ENCODE data around the gene HIPK2. TPM values are rescaled to one million over a fixed set of nuclear protein-coding genes. Genes with fewer than 3 reads are reported as not detected.

HIPK2 gene
- total RNA-seq, 1 donor from 2014 or later, result 72.3 TPM

DNA sequence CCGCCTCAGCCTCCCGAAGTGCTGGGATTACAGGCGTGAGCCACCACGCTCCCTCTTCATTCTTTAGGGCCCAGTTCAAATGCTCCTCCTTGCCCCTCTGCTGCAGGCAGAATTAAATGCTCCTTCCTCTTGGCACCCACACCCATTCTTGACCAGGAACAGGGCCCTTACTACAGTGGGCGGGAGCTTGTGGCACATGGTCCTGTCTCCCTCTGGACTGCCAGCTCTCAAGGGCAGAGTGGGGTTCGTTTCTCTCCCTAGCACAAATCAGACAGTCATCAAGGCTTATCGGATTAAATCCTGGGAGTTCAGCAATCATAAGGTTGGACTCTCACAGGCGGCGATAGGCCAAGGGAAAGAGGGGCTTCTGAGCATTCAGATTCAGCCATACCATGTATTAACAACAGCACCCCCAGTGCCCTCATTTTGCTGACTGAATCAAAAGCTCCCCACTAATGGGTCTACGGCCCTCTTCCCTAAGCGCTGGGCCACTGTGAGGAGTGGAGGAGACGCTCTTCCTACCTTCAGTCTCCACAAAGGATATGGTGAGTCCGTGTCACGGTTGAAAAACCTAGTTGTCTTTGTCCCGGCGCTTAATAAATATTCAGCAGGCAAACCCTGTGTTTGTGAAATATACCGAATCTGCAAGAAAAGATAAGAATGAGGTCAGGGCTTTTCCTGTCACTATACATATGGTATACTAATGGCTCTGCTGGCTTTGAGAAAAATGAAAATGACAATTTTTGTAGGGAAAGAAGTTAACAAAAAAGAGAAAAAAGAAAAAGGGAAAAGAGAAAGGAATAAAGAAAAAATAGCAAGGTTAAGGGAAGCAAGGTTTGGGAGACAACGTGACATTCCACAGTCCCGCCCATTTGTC is 146.9 kb downstream of the HIPK2 start:
- Mint-ChIP-seq H3K4me3 (ENCODE audit: unreplicated experiment) (no peak overlapping the region), H3K4me1 (ENCODE audit: low read depth) (peaks cover 2% of the 10 kb centered on the region), H3K27ac (ENCODE audit: unreplicated experiment) (no peak overlapping the region), H3K27me3 (ENCODE audit: low read depth) (no peaks in the 10 kb centered on the region), H3K9me3 (ENCODE audit: low read depth) (no peaks in the 10 kb centered on the region), H3K36me3 (ENCODE audit: low read depth) (peaks cover 34% of the 10 kb centered on the region)
- TF ChIP-seq, protein P1, sequence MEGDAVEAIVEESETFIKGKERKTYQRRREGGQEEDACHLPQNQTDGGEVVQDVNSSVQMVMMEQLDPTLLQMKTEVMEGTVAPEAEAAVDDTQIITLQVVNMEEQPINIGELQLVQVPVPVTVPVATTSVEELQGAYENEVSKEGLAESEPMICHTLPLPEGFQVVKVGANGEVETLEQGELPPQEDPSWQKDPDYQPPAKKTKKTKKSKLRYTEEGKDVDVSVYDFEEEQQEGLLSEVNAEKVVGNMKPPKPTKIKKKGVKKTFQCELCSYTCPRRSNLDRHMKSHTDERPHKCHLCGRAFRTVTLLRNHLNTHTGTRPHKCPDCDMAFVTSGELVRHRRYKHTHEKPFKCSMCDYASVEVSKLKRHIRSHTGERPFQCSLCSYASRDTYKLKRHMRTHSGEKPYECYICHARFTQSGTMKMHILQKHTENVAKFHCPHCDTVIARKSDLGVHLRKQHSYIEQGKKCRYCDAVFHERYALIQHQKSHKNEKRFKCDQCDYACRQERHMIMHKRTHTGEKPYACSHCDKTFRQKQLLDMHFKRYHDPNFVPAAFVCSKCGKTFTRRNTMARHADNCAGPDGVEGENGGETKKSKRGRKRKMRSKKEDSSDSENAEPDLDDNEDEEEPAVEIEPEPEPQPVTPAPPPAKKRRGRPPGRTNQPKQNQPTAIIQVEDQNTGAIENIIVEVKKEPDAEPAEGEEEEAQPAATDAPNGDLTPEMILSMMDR (IDR thresholded peaks at IDR 0.05), result no peak
- no peak for DNase-seq (ENCODE audit: low spot score)

DNA sequence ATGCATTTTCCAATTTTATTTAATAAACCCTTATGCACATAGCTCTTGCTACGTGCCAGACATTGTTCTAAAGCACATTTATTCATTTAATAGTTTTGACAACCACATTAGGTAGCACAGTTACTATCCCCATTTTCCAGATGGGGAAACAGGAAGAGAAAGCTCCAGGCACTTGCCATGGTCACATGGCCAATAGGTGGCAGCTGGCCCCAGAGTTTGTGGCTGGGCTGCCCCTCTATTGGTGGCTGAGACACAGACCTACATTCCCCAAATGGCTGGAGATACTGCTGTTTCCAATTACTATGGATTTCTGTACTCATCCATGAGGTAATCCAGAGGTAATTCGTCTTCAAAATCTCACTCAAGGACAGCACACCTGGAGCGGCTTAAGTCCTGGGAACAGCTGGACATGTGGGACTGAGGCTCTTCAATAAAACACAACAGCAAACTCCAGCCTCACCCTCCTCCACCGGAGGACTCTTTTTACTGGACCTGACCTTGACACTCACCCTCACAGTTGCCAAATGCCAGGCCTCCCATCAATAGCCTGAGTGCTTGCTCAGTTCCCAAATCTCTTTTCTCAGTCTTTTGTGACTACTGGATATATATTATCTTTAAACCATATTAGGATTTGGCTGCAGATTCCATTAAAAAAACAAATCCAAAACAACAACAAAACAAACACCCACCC is 148.3 kb downstream of the HIPK2 start:
- no peak for DNase-seq (ENCODE audit: low spot score)
- Mint-ChIP-seq H3K27ac (ENCODE audit: unreplicated experiment) (peak overlapping the region; percentile 22), H3K27me3 (ENCODE audit: low read depth) (no peaks in the 10 kb centered on the region), H3K4me1 (ENCODE audit: low read depth) (peaks cover 9% of the 10 kb centered on the region), H3K9me3 (ENCODE audit: low read depth) (no peaks in the 10 kb centered on the region), H3K4me3 (ENCODE audit: unreplicated experiment) (no peak overlapping the region), H3K36me3 (ENCODE audit: low read depth) (peaks cover 45% of the 10 kb centered on the region)
- TF ChIP-seq, protein P1 (IDR thresholded peaks at IDR 0.05), result peak; percentile 31

DNA sequence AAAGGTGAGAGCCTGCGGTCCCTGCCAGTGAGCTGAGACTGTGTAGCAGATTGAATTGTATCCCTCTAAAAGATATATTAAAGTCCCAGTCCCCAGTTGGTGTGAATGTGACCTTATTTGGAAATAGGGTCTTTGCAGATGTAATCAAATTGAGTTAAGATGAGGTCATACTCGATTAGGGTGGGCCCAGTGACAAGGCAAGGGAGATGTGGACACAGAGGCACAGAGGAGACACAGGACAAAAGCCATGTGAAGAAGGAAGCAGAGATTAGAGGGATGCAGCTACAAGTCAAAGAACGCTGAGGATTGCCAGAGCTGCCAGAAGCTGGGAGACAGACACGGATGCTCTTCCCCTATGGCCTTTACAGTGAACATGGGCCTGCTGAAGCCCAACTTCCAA is 150.0 kb downstream of the HIPK2 start:
- H3K9me3 Mint-ChIP-seq (ENCODE audit: low read depth), result no peaks in the 10 kb centered on the region
- H3K27me3 Mint-ChIP-seq (ENCODE audit: low read depth), result no peaks in the 10 kb centered on the region
- TF ChIP-seq, protein P1 (IDR thresholded peaks at IDR 0.05), result no peak
- peaks cover 12% of the 10 kb centered on the region for H3K4me1 Mint-ChIP-seq (ENCODE audit: low read depth)
- H3K27ac Mint-ChIP-seq (ENCODE audit: unreplicated experiment), result no peak overlapping the region
- no peak for DNase-seq (ENCODE audit: low spot score)
- H3K4me3 Mint-ChIP-seq (ENCODE audit: unreplicated experiment), result no peak overlapping the region
- H3K36me3 Mint-ChIP-seq (ENCODE audit: low read depth), result peaks cover 49% of the 10 kb centered on the region

DNA sequence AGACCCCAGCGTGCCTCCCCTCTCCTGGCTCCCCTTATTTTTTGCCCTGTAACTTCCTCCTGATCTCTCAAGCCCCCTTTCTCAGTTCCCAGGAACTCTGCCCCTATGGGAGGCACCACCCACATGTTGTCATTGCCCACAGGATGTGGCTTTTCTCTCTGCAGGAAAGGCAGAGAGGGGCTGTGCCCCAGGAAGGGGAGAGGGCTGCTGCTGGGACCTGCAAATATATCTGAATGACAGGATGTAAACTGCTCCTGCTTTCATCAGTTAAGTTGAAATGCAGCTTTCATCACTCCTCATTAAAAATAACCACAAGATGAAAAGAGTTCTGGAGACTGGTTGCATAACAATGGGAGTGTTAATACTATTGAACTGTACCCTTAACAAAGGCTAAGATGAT is 151.0 kb downstream of the HIPK2 start:
- H3K4me1 Mint-ChIP-seq (ENCODE audit: low read depth), result peaks cover 12% of the 10 kb centered on the region
- H3K27ac Mint-ChIP-seq (ENCODE audit: unreplicated experiment), result peak overlapping the region; percentile 51
- TF ChIP-seq, protein P1 (IDR thresholded peaks at IDR 0.05), result no peak
- no peak overlapping the region for H3K4me3 Mint-ChIP-seq (ENCODE audit: unreplicated experiment)
- peaks cover 49% of the 10 kb centered on the region for H3K36me3 Mint-ChIP-seq (ENCODE audit: low read depth)
- no peak for DNase-seq (ENCODE audit: low spot score)
- H3K9me3 Mint-ChIP-seq (ENCODE audit: low read depth), result no peaks in the 10 kb centered on the region
- H3K27me3 Mint-ChIP-seq (ENCODE audit: low read depth), result no peaks in the 10 kb centered on the region

DNA sequence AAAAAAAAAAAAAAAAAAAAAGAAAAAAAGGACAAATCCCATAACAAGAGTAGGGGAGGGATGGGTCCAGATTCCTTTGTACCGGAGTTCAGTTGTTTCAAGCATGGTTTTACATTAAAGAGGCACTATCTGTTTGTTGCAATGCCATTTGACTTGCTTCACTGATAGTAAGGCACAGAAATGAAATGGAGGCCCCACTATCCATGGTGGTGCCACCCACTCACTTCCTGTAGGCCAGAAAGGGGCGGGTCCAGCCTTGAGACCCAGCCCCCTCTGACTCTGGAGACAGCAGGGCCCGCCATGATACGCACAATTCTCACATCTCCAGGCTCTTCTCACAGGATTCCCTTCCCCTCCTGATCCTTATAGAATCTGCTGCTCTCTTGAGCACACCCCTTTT is 154.3 kb downstream of the HIPK2 start:
- Mint-ChIP-seq H3K4me1 (ENCODE audit: low read depth) (peaks cover 32% of the 10 kb centered on the region), H3K36me3 (ENCODE audit: low read depth) (peaks cover 43% of the 10 kb centered on the region), H3K4me3 (ENCODE audit: unreplicated experiment) (no peak overlapping the region), H3K9me3 (ENCODE audit: low read depth) (no peaks in the 10 kb centered on the region), H3K27ac (ENCODE audit: unreplicated experiment) (no peak overlapping the region), H3K27me3 (ENCODE audit: low read depth) (no peaks in the 10 kb centered on the region)
- DNase-seq (ENCODE audit: low spot score), result no peak
- TF ChIP-seq, protein P1 (IDR thresholded peaks at IDR 0.05), result no peak
